ENCODE data around the gene CMTM7. TPM values are rescaled to one million over a fixed set of nuclear protein-coding genes. Genes with fewer than 3 reads are reported as not detected.

Gene CMTM7
- total and polyA plus RNA-seq, 2 of the 13 experiments (the other 11 are each of a cell fraction or from before 2014, with no cell fraction given) = 20.9 to 21.4 TPM

DNA sequence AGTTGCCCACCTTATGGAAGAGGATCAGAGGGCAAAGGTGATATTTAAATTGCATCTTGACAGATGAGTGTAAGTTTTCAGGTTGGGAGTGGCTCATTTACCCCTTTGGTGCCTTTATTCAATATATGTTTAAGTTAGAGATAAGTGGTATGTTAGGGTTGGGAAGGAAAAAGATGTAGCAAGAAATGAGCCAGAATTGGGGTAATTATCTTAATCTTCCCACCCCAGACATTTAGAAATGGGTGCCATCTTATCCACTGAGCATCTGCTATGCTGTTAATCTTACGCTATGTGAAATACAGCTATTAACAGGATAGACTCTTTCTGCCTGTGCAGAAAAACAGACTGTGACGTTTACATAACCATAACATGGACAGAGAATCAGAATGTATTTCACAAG is 6.3 kb downstream of the CMTM7 start:
- ChIA-PET CTCF (ENCODE audit: low intra/inter-chr PET ratio, low total read pairs) (interaction anchor here (2.1 kb wide), 1 partner anchor 23 kb away, joined by 10 read pairs; no protein-coding TSS in a partner anchor), POLR2A (no interaction called here)
- Histone ChIP-seq H3K4me1 (ENCODE audit: insufficient read depth, low read length) (peaks cover 43% of the 10 kb centered on the region), H3K9ac (ENCODE audit: insufficient read depth, low read depth, low read length) (no peak overlapping the region), H3K36me3 (replicated peaks in 1 of 2; ENCODE audit: control insufficient read depth in 1 of 2, insufficient read depth in 2 of 2, low read length in 2 of 2) (0 out of 5 replicates have a peak, but pooled peaks cover 0 to 2% of the 10 kb centered on the region in 2 experiments), H3K27ac (ENCODE audit: extremely low read length, insufficient read depth, low read length) (no peak overlapping the region), H3K4me2 (ENCODE audit: low read depth, low read length) (no peak overlapping the region), H3K27me3 (ENCODE audit: control insufficient read depth in 1 of 2, insufficient read depth in 2 of 2, low read length in 2 of 2) (no peaks in the 10 kb centered on the region), H2AFZ (ENCODE audit: low read length) (no peak overlapping the region), H3K79me2 (ENCODE audit: insufficient read depth, low read length) (peaks cover 53% of the 10 kb centered on the region), H3K9me3 (ENCODE audit: low read length) (no peaks in the 10 kb centered on the region), H4K20me1 (ENCODE audit: insufficient read depth, low read length) (peaks cover 3% of the 10 kb centered on the region; the same call in 1 of the 2 replicates), H3K4me3 (replicated peaks in 1 of 3; ENCODE audit: insufficient read depth in 1 of 3, low read depth in 2 of 3, low read length in 3 of 3) (no peak overlapping the region)
- BruUV-seq (replicated peaks) = no TSS peak
- no peak for FAIRE-seq
- intact Hi-C loops (cut with micrococcal nuclease; ENCODE audit: unreplicated experiment) (loop anchor here (10.0 kb wide), 2 partner anchors 103 to 107 kb away; partner anchors contain the start of gene CMTM6), in situ Hi-C loops (cut with HindIII; ENCODE audit: extremely low pct_ligation_motif_present, low pct_unique_long_range_greater_than_20kb) (no loop called here)
- no peak for DNase-seq (ENCODE audit: low spot score)
- no peak for ATAC-seq
- 98% methylated on average over 2 of the region's 2 CpGs for WGBS (ENCODE audit: low lambda C conversion rate)
- TF ChIP-seq ZNF839 (CRISPR knock-in tag; IDR thresholded peaks at IDR 0.05; ENCODE audit: borderline replicate concordance) (no peak), ZNF263 (CRISPR knock-in tag; IDR thresholded peaks at IDR 0.05) (no peak), KMT2A (CRISPR knock-in tag; IDR thresholded peaks at IDR 0.05) (no peak)
- TF ChIP-seq, protein P1, sequence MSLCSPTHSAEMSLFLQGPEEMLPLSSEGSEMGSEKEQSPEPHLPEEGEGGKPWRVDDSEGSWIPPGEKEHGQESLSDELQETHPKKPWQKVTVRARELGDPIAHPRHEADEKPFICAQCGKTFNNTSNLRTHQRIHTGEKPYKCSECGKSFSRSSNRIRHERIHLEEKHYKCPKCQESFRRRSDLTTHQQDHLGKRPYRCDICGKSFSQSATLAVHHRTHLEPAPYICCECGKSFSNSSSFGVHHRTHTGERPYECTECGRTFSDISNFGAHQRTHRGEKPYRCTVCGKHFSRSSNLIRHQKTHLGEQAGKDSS (CRISPR knock-in tag; IDR thresholded peaks at IDR 0.05; ENCODE audit: borderline replicate concordance, low read depth) = no peak
- TF ChIP-seq, protein P2, sequence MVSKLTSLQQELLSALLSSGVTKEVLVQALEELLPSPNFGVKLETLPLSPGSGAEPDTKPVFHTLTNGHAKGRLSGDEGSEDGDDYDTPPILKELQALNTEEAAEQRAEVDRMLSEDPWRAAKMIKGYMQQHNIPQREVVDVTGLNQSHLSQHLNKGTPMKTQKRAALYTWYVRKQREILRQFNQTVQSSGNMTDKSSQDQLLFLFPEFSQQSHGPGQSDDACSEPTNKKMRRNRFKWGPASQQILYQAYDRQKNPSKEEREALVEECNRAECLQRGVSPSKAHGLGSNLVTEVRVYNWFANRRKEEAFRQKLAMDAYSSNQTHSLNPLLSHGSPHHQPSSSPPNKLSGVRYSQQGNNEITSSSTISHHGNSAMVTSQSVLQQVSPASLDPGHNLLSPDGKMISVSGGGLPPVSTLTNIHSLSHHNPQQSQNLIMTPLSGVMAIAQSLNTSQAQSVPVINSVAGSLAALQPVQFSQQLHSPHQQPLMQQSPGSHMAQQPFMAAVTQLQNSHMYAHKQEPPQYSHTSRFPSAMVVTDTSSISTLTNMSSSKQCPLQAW (CRISPR knock-in tag; IDR thresholded peaks at IDR 0.05) = no peak
- TF ChIP-seq, protein P3, sequence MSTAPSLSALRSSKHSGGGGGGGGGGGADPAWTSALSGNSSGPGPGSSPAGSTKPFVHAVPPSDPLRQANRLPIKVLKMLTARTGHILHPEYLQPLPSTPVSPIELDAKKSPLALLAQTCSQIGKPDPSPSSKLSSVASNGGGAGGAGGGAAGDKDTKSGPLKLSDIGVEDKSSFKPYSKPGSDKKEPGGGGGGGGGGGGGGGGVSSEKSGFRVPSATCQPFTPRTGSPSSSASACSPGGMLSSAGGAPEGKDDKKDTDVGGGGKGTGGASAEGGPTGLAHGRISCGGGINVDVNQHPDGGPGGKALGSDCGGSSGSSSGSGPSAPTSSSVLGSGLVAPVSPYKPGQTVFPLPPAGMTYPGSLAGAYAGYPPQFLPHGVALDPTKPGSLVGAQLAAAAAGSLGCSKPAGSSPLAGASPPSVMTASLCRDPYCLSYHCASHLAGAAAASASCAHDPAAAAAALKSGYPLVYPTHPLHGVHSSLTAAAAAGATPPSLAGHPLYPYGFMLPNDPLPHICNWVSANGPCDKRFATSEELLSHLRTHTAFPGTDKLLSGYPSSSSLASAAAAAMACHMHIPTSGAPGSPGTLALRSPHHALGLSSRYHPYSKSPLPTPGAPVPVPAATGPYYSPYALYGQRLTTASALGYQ (CRISPR knock-in tag; IDR thresholded peaks at IDR 0.05) = no peak
- TF ChIP-seq, protein P4, sequence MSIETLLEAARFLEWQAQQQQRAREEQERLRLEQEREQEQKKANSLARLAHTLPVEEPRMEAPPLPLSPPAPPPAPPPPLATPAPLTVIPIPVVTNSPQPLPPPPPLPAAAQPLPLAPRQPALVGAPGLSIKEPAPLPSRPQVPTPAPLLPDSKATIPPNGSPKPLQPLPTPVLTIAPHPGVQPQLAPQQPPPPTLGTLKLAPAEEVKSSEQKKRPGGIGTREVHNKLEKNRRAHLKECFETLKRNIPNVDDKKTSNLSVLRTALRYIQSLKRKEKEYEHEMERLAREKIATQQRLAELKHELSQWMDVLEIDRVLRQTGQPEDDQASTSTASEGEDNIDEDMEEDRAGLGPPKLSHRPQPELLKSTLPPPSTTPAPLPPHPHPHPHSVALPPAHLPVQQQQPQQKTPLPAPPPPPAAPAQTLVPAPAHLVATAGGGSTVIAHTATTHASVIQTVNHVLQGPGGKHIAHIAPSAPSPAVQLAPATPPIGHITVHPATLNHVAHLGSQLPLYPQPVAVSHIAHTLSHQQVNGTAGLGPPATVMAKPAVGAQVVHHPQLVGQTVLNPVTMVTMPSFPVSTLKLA (IDR thresholded peaks at IDR 0.05) = no peak
- TF ChIP-seq, protein P5, sequence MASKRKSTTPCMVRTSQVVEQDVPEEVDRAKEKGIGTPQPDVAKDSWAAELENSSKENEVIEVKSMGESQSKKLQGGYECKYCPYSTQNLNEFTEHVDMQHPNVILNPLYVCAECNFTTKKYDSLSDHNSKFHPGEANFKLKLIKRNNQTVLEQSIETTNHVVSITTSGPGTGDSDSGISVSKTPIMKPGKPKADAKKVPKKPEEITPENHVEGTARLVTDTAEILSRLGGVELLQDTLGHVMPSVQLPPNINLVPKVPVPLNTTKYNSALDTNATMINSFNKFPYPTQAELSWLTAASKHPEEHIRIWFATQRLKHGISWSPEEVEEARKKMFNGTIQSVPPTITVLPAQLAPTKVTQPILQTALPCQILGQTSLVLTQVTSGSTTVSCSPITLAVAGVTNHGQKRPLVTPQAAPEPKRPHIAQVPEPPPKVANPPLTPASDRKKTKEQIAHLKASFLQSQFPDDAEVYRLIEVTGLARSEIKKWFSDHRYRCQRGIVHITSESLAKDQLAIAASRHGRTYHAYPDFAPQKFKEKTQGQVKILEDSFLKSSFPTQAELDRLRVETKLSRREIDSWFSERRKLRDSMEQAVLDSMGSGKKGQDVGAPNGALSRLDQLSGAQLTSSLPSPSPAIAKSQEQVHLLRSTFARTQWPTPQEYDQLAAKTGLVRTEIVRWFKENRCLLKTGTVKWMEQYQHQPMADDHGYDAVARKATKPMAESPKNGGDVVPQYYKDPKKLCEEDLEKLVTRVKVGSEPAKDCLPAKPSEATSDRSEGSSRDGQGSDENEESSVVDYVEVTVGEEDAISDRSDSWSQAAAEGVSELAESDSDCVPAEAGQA (IDR thresholded peaks at IDR 0.05; ENCODE audit: low read depth) = no peak
- TF ChIP-seq, protein P5 (CRISPR knock-in tag; IDR thresholded peaks at IDR 0.05; ENCODE audit: borderline replicate concordance) = no peak
- TF ChIP-seq, protein P6, sequence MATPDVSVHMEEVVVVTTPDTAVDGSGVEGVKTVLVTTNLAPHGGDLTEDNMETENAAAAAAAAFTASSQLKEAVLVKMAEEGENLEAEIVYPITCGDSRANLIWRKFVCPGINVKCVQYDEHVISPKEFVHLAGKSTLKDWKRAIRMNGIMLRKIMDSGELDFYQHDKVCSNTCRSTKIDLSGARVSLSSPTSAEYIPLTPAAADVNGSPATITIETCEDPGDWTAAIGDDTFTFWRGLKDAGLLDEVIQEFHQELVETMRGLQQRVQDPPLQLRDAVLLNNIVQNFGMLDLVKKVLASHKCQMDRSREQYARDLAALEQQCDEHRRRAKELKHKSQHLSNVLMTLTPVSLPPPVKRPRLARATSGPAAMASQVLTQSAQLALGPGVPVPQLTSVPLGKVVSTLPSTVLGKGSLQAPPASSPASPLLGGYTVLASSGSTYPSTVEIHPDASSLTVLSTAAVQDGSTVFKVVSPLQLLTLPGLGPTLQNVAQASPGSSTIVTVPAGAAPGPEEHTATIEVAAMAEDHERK (CRISPR knock-in tag; IDR thresholded peaks at IDR 0.05; ENCODE audit: low read depth) = no peak
